WI38 (cell line): ENCODE measurements around the gene NISCH.
"Not testable (repeated sequence)": the region's sequence is repeated elsewhere in the genome, so short reads cannot be mapped to it uniquely, and the experiment has no call there.

Experiments used
- H3K4me3 ChIP-seq: 2 replicates; pipeline ENCODE4 v1.5.1; 2011; ENCODE audit warnings: low read depth, mild to moderate bottlenecking, control low read depth, low read length
- CTCF ChIP-seq: IDR thresholded peaks from 2 replicates; pipeline ENCODE4 v1.5.1; 2012; ENCODE audit warnings: low read depth, mild to moderate bottlenecking, control low read depth, low read length

NISCH gene

GRCh38 chr3:52522651-52523251 lies 67.3 kb downstream of the NISCH start:
- TF ChIP-seq CTCF = no peak
- no peak overlapping the region for H3K4me3 ChIP-seq

- no peak overlapping the region for H3K4me3 ChIP-seq
- no peak for TF ChIP-seq CTCF
Observed at GRCh38 chr3:52523386-52524257, 68.2 kb downstream of the NISCH start.

- no peak overlapping the region for H3K4me3 ChIP-seq
- no peak for TF ChIP-seq CTCF
Observed at GRCh38 chr3:52524258-52524751, 68.9 kb downstream of the NISCH start.

GRCh38 chr3:52524752-52525679 lies 69.6 kb downstream of the NISCH start:
- TF ChIP-seq CTCF = no peak

GRCh38 chr3:52525680-52526561 lies 70.5 kb downstream of the NISCH start:
- no peak for TF ChIP-seq CTCF
- H3K4me3 ChIP-seq = no peak overlapping the region

More at GRCh38 chr3:52524752-52525679, 69.6 kb downstream of the NISCH start:
- no peak overlapping the region for H3K4me3 ChIP-seq

GRCh38 chr3:52526671-52527038 lies 71.3 kb downstream of the NISCH start:
- H3K4me3 ChIP-seq = not testable (repeated sequence)
